ENCODE data around the gene CES4A.

CES4A gene

DNA sequence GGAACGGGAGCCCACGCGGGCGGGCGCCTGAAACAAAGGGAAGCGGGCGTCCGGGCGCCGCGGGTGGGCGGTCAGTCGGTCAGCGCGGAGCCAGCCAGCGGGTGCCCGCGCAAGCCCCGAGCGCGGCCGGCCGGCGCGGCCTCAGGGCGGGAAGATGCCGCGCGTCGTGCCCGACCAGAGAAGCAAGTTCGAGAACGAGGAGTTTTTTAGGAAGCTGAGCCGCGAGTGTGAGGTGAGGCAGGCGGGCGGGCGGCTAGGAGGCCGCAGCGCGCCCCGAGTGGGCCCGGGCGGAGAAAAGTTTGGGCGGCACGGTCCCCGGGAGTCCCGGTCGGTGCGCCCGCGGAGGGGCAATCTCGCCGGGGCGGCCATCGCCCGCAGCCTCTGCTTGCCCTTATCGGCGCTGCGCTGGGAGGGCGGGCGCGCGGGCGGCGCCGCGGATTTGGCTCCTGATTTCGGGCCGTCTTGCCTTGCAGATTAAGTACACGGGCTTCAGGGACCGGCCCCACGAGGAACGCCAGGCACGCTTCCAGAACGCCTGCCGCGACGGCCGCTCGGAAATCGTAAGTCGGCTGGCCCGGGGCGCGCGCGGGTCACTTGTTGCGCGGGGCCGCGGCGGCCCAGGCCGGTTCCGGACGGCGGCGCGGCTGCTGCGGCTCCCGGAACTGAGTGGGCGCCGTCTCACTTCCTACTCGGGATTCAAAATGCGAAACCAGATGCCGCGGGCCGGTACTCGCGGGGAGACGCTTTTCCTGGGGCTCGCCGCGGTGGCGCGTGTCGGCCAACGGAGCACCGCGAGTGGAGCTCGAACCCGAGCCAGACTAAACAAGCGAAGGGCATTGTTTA lies 41.1 kb downstream of the CES4A start:
- H3K4me2 ChIP-seq (ENCODE audit: insufficient read depth, low read length, poor library complexity, severe bottlenecking) = peak overlapping the region; percentile 67
- WGBS, 2 donors (ENCODE audit: extremely low coverage in 2 of 2, insufficient read length in 2 of 2, insufficient replicate concordance in 1 of 2) = no CpG with 5 or more reads among the region's 123 CpGs
- H3K27me3 ChIP-seq (ENCODE audit: control insufficient read depth in 3 of 3, insufficient read depth in 3 of 3, low read depth in 1 of 3, low read length in 3 of 3) = no peaks in the 10 kb centered on the region
- H3K14ac ChIP-seq (ENCODE audit: low read length) = peak overlapping the region; percentile 98
- peaks cover 4 to 35% of the 10 kb centered on the region in 2 donors for H3K36me3 ChIP-seq (replicated peaks in 1 of 2; ENCODE audit: control insufficient read depth in 2 of 2, insufficient read depth in 2 of 2, low read length in 2 of 2)
- peaks cover 0 to 3% of the 10 kb centered on the region in 2 donors for H3K9me3 ChIP-seq (replicated peaks in 1 of 2; ENCODE audit: control insufficient read depth in 2 of 2, insufficient read depth in 1 of 2, low read depth in 1 of 2, low read length in 2 of 2)
- peak overlapping the region; percentile 98 for H2BK15ac ChIP-seq (ENCODE audit: low read length)
- peaks cover 3 to 6% of the 10 kb centered on the region in 2 donors for H3K4me1 ChIP-seq (ENCODE audit: control insufficient read depth in 2 of 2, insufficient read depth in 1 of 2, low read depth in 1 of 2, low read length in 2 of 2)
- peak; percentile 43 for DNase-seq (ENCODE audit: low spot score)
- H3K4me3 ChIP-seq (ENCODE audit: low read length in 2 of 2) = peak overlapping the region; percentile 71 to 99
- peak overlapping the region; percentile 30 for H4K91ac ChIP-seq (ENCODE audit: low read depth, low read length, poor library complexity)
- H2AFZ ChIP-seq (ENCODE audit: low read length) = peak overlapping the region; percentile 88
- no peak overlapping the region for H4K8ac ChIP-seq (ENCODE audit: low read depth, low read length)
- peak overlapping the region; percentile 94 for H2BK5ac ChIP-seq (ENCODE audit: low read length)
- H3K79me1 ChIP-seq (ENCODE audit: low read depth, low read length) = peaks cover 10% of the 10 kb centered on the region
- H3K4ac ChIP-seq (ENCODE audit: low read length) = no peak overlapping the region
- H3K27ac ChIP-seq (replicated peaks; ENCODE audit: low read length) = peak overlapping the region; percentile 64
- peak overlapping the region; percentile 70 for H2AK5ac ChIP-seq (ENCODE audit: low read depth, low read length)
- peak overlapping the region; percentile 97 for H3K18ac ChIP-seq (ENCODE audit: low read length)
- peak overlapping the region; percentile 96 for H2BK120ac ChIP-seq (ENCODE audit: low read depth, low read length)
- peak overlapping the region; percentile 89 for H3K23ac ChIP-seq (ENCODE audit: low read depth, low read length, poor library complexity)
- H2BK12ac ChIP-seq (ENCODE audit: low read length) = peak overlapping the region; percentile 58
- peak overlapping the region; percentile 99 for H3K9ac ChIP-seq (ENCODE audit: low read depth, low read length, poor library complexity)

GRCh38 chr16:67030221-67030962 lies 42.0 kb downstream of the CES4A start:
- H4K8ac ChIP-seq (ENCODE audit: low read depth, low read length) = no peak overlapping the region

GRCh38 chr16:67034487-67034886 lies 46.1 kb downstream of the CES4A start:
- Histone ChIP-seq H3K4me3 (ENCODE audit: low read length in 2 of 2) (no peak overlapping the region), H3K4me1 (ENCODE audit: control insufficient read depth in 2 of 2, insufficient read depth in 1 of 2, low read depth in 1 of 2, low read length in 2 of 2) (peaks cover 2 to 3% of the 10 kb centered on the region in 2 donors), H4K91ac (ENCODE audit: low read depth, low read length, poor library complexity) (no peak overlapping the region), H3K79me1 (ENCODE audit: low read depth, low read length) (peaks cover 6% of the 10 kb centered on the region), H3K18ac (ENCODE audit: low read length) (no peak overlapping the region), H2AK5ac (ENCODE audit: low read depth, low read length) (no peak overlapping the region), H2BK15ac (ENCODE audit: low read length) (no peak overlapping the region), H3K27ac (replicated peaks; ENCODE audit: low read length) (no peak overlapping the region), H2AFZ (ENCODE audit: low read length) (no peak overlapping the region), H4K8ac (ENCODE audit: low read depth, low read length) (no peak overlapping the region), H3K23ac (ENCODE audit: low read depth, low read length, poor library complexity) (no peak overlapping the region), H3K36me3 (replicated peaks in 1 of 2; ENCODE audit: control insufficient read depth in 2 of 2, insufficient read depth in 2 of 2, low read length in 2 of 2) (peaks cover 4 to 81% of the 10 kb centered on the region in 2 donors), H3K4ac (ENCODE audit: low read length) (no peak overlapping the region), H3K9ac (ENCODE audit: low read depth, low read length, poor library complexity) (no peak overlapping the region), H3K27me3 (ENCODE audit: control insufficient read depth in 3 of 3, insufficient read depth in 3 of 3, low read depth in 1 of 3, low read length in 3 of 3) (no peaks in the 10 kb centered on the region), H2BK12ac (ENCODE audit: low read length) (no peak overlapping the region), H3K4me2 (ENCODE audit: insufficient read depth, low read length, poor library complexity, severe bottlenecking) (no peak overlapping the region), H3K14ac (ENCODE audit: low read length) (no peak overlapping the region), H2BK120ac (ENCODE audit: low read depth, low read length) (no peak overlapping the region), H3K9me3 (replicated peaks in 1 of 2; ENCODE audit: control insufficient read depth in 2 of 2, insufficient read depth in 1 of 2, low read depth in 1 of 2, low read length in 2 of 2) (peaks cover 1 to 3% of the 10 kb centered on the region in 2 donors), H2BK5ac (ENCODE audit: low read length) (no peak overlapping the region)
- WGBS, 2 donors (ENCODE audit: extremely low coverage in 2 of 2, insufficient read length in 2 of 2, insufficient replicate concordance in 1 of 2) = no CpG with 5 or more reads among the region's 4 CpGs
- DNase-seq (ENCODE audit: low spot score) = no peak

More at GRCh38 chr16:67030221-67030962, 42.0 kb downstream of the CES4A start:
- Histone ChIP-seq H3K36me3 (replicated peaks in 1 of 2; ENCODE audit: control insufficient read depth in 2 of 2, insufficient read depth in 2 of 2, low read length in 2 of 2) (peaks cover 4 to 44% of the 10 kb centered on the region in 2 donors), H3K9ac (ENCODE audit: low read depth, low read length, poor library complexity) (no peak overlapping the region), H2BK5ac (ENCODE audit: low read length) (no peak overlapping the region), H3K14ac (ENCODE audit: low read length) (no peak overlapping the region), H3K23ac (ENCODE audit: low read depth, low read length, poor library complexity) (no peak overlapping the region), H2BK12ac (ENCODE audit: low read length) (no peak overlapping the region), H3K4me2 (ENCODE audit: insufficient read depth, low read length, poor library complexity, severe bottlenecking) (peak overlapping the region; percentile 67), H3K4me3 (ENCODE audit: low read length in 2 of 2) (peak overlapping the region; percentile 71 to 99), H4K91ac (ENCODE audit: low read depth, low read length, poor library complexity) (no peak overlapping the region), H3K9me3 (replicated peaks in 1 of 2; ENCODE audit: control insufficient read depth in 2 of 2, insufficient read depth in 1 of 2, low read depth in 1 of 2, low read length in 2 of 2) (peaks cover 0 to 3% of the 10 kb centered on the region in 2 donors), H2AK5ac (ENCODE audit: low read depth, low read length) (no peak overlapping the region), H3K79me1 (ENCODE audit: low read depth, low read length) (peaks cover 10% of the 10 kb centered on the region), H3K27ac (replicated peaks; ENCODE audit: low read length) (no peak overlapping the region), H2AFZ (ENCODE audit: low read length) (peak overlapping the region; percentile 88), H3K4ac (ENCODE audit: low read length) (no peak overlapping the region), H2BK120ac (ENCODE audit: low read depth, low read length) (no peak overlapping the region), H3K18ac (ENCODE audit: low read length) (no peak overlapping the region), H2BK15ac (ENCODE audit: low read length) (no peak overlapping the region), H3K27me3 (ENCODE audit: control insufficient read depth in 3 of 3, insufficient read depth in 3 of 3, low read depth in 1 of 3, low read length in 3 of 3) (no peaks in the 10 kb centered on the region), H3K4me1 (ENCODE audit: control insufficient read depth in 2 of 2, insufficient read depth in 1 of 2, low read depth in 1 of 2, low read length in 2 of 2) (peaks cover 3 to 6% of the 10 kb centered on the region in 2 donors)
- DNase-seq (ENCODE audit: low spot score) = no peak
- WGBS, 2 donors (ENCODE audit: extremely low coverage in 2 of 2, insufficient read length in 2 of 2, insufficient replicate concordance in 1 of 2) = no CpG with 5 or more reads among the region's 18 CpGs

DNA sequence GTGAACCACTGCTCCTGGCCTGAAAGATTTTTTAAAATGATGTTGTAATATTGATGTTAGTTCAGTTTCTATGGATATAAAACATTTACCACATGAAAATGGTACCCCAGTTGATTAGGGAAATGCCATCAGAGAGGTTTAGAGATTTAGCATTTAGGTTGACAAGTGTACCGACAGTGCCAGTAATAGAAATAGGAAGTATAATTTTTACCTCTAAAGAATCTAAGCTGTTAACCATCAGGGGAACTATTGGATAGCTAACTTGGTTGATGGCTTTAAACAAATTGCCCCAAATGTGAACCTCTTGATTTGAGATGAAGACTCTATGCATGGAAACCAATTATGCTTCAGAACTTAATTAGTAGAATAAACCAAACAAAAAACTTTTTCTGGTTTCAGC lies 47.0 kb downstream of the CES4A start:
- Histone ChIP-seq H3K4me3 (ENCODE audit: low read length in 2 of 2) (no peak overlapping the region), H2BK120ac (ENCODE audit: low read depth, low read length) (no peak overlapping the region), H2BK15ac (ENCODE audit: low read length) (no peak overlapping the region), H3K36me3 (replicated peaks in 1 of 2; ENCODE audit: control insufficient read depth in 2 of 2, insufficient read depth in 2 of 2, low read length in 2 of 2) (peaks cover 4 to 90% of the 10 kb centered on the region in 2 donors), H2BK12ac (ENCODE audit: low read length) (no peak overlapping the region), H3K27ac (replicated peaks; ENCODE audit: low read length) (no peak overlapping the region), H3K9me3 (replicated peaks in 1 of 2; ENCODE audit: control insufficient read depth in 2 of 2, insufficient read depth in 1 of 2, low read depth in 1 of 2, low read length in 2 of 2) (peaks cover 1 to 3% of the 10 kb centered on the region in 2 donors), H2AK5ac (ENCODE audit: low read depth, low read length) (no peak overlapping the region), H4K91ac (ENCODE audit: low read depth, low read length, poor library complexity) (no peak overlapping the region), H3K18ac (ENCODE audit: low read length) (no peak overlapping the region), H2AFZ (ENCODE audit: low read length) (no peak overlapping the region), H3K4ac (ENCODE audit: low read length) (no peak overlapping the region), H3K4me2 (ENCODE audit: insufficient read depth, low read length, poor library complexity, severe bottlenecking) (no peak overlapping the region), H3K23ac (ENCODE audit: low read depth, low read length, poor library complexity) (no peak overlapping the region), H3K14ac (ENCODE audit: low read length) (no peak overlapping the region), H2BK5ac (ENCODE audit: low read length) (no peak overlapping the region), H3K4me1 (ENCODE audit: control insufficient read depth in 2 of 2, insufficient read depth in 1 of 2, low read depth in 1 of 2, low read length in 2 of 2) (peaks cover 2 to 3% of the 10 kb centered on the region in 2 donors), H3K79me1 (ENCODE audit: low read depth, low read length) (peaks cover 2% of the 10 kb centered on the region), H3K27me3 (ENCODE audit: control insufficient read depth in 3 of 3, insufficient read depth in 3 of 3, low read depth in 1 of 3, low read length in 3 of 3) (no peaks in the 10 kb centered on the region), H3K9ac (ENCODE audit: low read depth, low read length, poor library complexity) (no peak overlapping the region), H4K8ac (ENCODE audit: low read depth, low read length) (no peak overlapping the region)
- no peak for DNase-seq (ENCODE audit: low spot score)
- no CpG with 5 or more reads among the region's 1 CpG for WGBS, 2 donors (ENCODE audit: extremely low coverage in 2 of 2, insufficient read length in 2 of 2, insufficient replicate concordance in 1 of 2)
